HepG2 (cell line): ENCODE data around the gene ASIC3. TPM values are rescaled to one million over a fixed set of nuclear protein-coding genes. Genes with fewer than 3 reads are reported as not detected.

Experiments
- ATAC-seq: fragments of 200-7000 bp; cut with Tn5 transposase; 3 replicates; pipeline ENCODE4 v1.9.1; 2020; ENCODE audit warnings: mild to moderate bottlenecking, moderate library complexity
- BruUV-seq: library from RNA; stranded (reverse); fragments of 400-500 nt; replicated peaks from 2 replicates; lab custom pipeline; 2021; lab: Mats Ljungman, UMichigan
- CTCF ChIA-PET: fragments of 300-600 bp; formaldehyde crosslinking; extraction: SDS; loops from one replicate; lab custom pipeline; 2021; ENCODE audit warnings: low total read pairs, inconsistent platforms, low intra/inter-chr PET ratio; lab: Yijun Ruan, JAX
- POLR2A ChIA-PET: fragments of 350-600 bp; sonication (Branson Sonifier 250); formaldehyde crosslinking; loops from one replicate; lab custom pipeline; 2020; ENCODE audit warnings: antibody characterized with exemption, inconsistent platforms; lab: Yijun Ruan, JAX
- DNase-seq: peaks from one replicate; pipeline ENCODE4 v3.0.0-alpha.2; 2015; ENCODE audit warnings: low spot score
- FAIRE-seq: peaks from 3 replicates; lab custom pipeline; 2011; peaks lifted over from hg19 to GRCh38; lab: Jason Lieb, UNC
- H2AFZ ChIP-seq: one replicate; pipeline ENCODE4 v1.6.1; 2011; ENCODE audit warnings: low read length, inconsistent platforms
- H3K27ac ChIP-seq: fragments of 300-600 bp; 3 replicates; pipeline ENCODE4 v1.8.0; 2011; ENCODE audit warnings: mixed run types, mild to moderate bottlenecking, mixed read lengths, low read length, inconsistent platforms; ENCODE audit not compliant: insufficient read depth; ENCODE audit errors: extremely low read length
- H3K27me3 ChIP-seq, 2 experiments: fragments of 200-600 bp in 1 of 2; 2 replicates in 1 of 2; 3 replicates in 1 of 2; pipeline versions ENCODE4 v1.6.0 to v1.8.0; 2011; ENCODE audit warnings: low read length in 2 of 2, mild to moderate bottlenecking in 2 of 2, moderate library complexity in 2 of 2, inconsistent platforms in 1 of 2; ENCODE audit not compliant: insufficient read depth in 2 of 2, control insufficient read depth in 1 of 2
- H3K36me3 ChIP-seq, 2 experiments: fragments of 200-600 bp in 1 of 2; replicated peaks in 1 of 2; 2 replicates in 1 of 2; 3 replicates in 1 of 2; pipeline versions ENCODE4 v1.5.1 to v1.8.0; 2011; ENCODE audit warnings: low read length in 2 of 2, inconsistent platforms in 1 of 2; ENCODE audit not compliant: insufficient read depth in 2 of 2, control insufficient read depth in 1 of 2
- H3K4me1 ChIP-seq: 2 replicates; pipeline ENCODE4 v1.5.1; 2012; ENCODE audit warnings: low read length, inconsistent platforms; ENCODE audit not compliant: insufficient read depth
- H3K4me2 ChIP-seq: 2 replicates; pipeline ENCODE4 v1.6.0; 2011; ENCODE audit warnings: low read depth, low read length, inconsistent platforms
- H3K4me3 ChIP-seq, 3 experiments: fragments of 200-600 bp in 1 of 3; sonication (generic), shearing (Covaris generic) in 1 of 3; replicated peaks in 1 of 3; 2 replicates each; pipeline ENCODE4 v1.5.1; 2011 to 2016; ENCODE audit warnings: low read length in 3 of 3, inconsistent platforms in 2 of 3, low read depth in 2 of 3, mild to moderate bottlenecking in 2 of 3, control low read depth in 1 of 3, mixed read lengths in 1 of 3; ENCODE audit not compliant: insufficient read depth in 1 of 3
- H3K79me2 ChIP-seq: one replicate; pipeline ENCODE4 v1.6.1; 2011; ENCODE audit warnings: low read length, inconsistent platforms; ENCODE audit not compliant: insufficient read depth
- H3K9ac ChIP-seq: 2 replicates; pipeline ENCODE4 v1.6.0; 2011; ENCODE audit warnings: mild to moderate bottlenecking, low read depth, low read length, inconsistent platforms; ENCODE audit not compliant: insufficient read depth
- H3K9me3 ChIP-seq: 2 replicates; pipeline ENCODE4 v1.5.1; 2012; ENCODE audit warnings: mild to moderate bottlenecking, low read length
- H4K20me1 ChIP-seq: 2 replicates; pipeline ENCODE4 v1.6.0; 2011; ENCODE audit warnings: inconsistent platforms, mild to moderate bottlenecking, low read length, moderate library complexity; ENCODE audit not compliant: insufficient read depth
- KLF16 ChIP-seq, 2 experiments: sonication (generic) in 1 of 2; formaldehyde crosslinking in 1 of 2; IDR thresholded peaks; 2 replicates each; pipeline versions ENCODE4 v1.6.1 to v1.8.0; 2016 to 2023; ENCODE audit warnings: missing genetic modification reagents in 2 of 2, missing compliant biosample characterization in 1 of 2
- WGBS: methylation state at CpG from one replicate; pipeline ENCODE4 v1.1.6; 2017; ENCODE audit warnings: low lambda C conversion rate; 5-methylcytosine and 5-hydroxymethylcytosine counted together
- in situ Hi-C: cut with HindIII; loops from 2 replicates; pipeline ENCODE4 v1.10.0; 2017; ENCODE audit warnings: low pct_unique_long_range_greater_than_20kb; ENCODE audit not compliant: extremely low pct_ligation_motif_present
- intact Hi-C: fragments of 100-400 bp; cut with micrococcal nuclease; formaldehyde crosslinking; loops from one replicate; pipeline ENCODE4 v1.10.0; 2022; ENCODE audit not compliant: unreplicated experiment
- polyA plus RNA-seq, 8 experiments: library from polyadenylated mRNA; depleted of rRNA in 3 of 8; stranded (reverse) in 7 of 8; unstranded in 1 of 8; fragments of >200 nt; fragmentation: Illumina TruSeq in 4 of 8; extraction: Trizol in 4 of 8; gene quantifications; 2 replicates each; pipeline versions ENCODE4 v1.2.1 to v1.2.3, GENCODE V29; 2011 to 2016; ENCODE audit warnings: low read depth in 4 of 8, missing spikeins in 1 of 8, mixed read lengths in 1 of 8; ENCODE audit not compliant: insufficient read depth in 1 of 8
- total RNA-seq, 5 experiments: library from RNA; depleted of rRNA; stranded (reverse); fragments of >200 nt; fragmentation: Illumina TruSeq; extraction: Trizol; gene quantifications; 2 replicates each; pipeline ENCODE4 v1.2.3, GENCODE V29; 2016; ENCODE audit warnings: low read depth in 1 of 5
- TF ChIP-seq, protein P1 (sequence below): sonication (generic); formaldehyde crosslinking; IDR thresholded peaks from 2 replicates; pipeline ENCODE4 v1.4.0; 2020; ENCODE audit warnings: mild to moderate bottlenecking, missing genetic modification reagents

Gene ASIC3
- total and polyA plus RNA-seq, 2 of the 13 experiments (the other 11 are each of a cell fraction or from before 2014, with no cell fraction given) = 0.51 TPM; not detected in 1

DNA sequence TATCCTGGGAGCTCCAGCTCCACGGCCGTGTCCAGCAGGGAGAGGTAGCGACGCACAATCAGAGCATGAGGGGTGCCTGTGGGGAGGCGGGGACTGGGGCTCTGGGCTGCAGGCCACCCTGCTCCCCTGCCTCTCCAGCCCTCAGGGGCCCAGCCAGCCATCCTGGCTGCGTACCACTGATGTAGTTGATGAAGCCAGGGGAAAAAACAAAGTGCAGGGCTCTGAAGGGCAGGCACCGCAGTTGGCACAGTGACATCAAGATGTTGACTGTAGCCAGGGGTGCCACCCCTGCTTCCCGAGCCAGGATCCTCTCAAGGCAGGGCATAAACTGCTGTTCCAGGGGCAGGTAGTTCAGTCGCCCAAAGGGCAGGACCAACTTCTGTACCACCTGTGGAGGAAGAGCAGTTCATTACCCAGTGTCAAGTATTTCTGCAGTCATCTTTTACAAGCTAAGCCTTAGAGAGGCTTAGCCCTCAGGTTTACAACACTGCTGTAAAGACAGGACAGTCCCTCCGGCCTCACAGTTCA, 29.4 kb downstream of the ASIC3 start:
- ATAC-seq (no peak), DNase-seq (no peak), FAIRE-seq (no peak)
- in situ Hi-C loops (no loop called here), intact Hi-C loops (no loop called here)
- Histone ChIP-seq H4K20me1 (no peaks in the 10 kb centered on the region), H3K4me3 (no peak overlapping the region), H3K9ac (no peak overlapping the region), H3K36me3 (peaks cover 11 to 28% of the 10 kb centered on the region in 2 experiments), H3K27me3 (no peaks in the 10 kb centered on the region; a peak in 1 of 5 replicates), H3K4me1 (peaks cover 23% of the 10 kb centered on the region), H3K27ac (no peak overlapping the region), H3K9me3 (no peaks in the 10 kb centered on the region), H2AFZ (no peak overlapping the region), H3K4me2 (no peak overlapping the region), H3K79me2 (peaks cover 33% of the 10 kb centered on the region)
- ChIA-PET CTCF (no interaction called here), POLR2A (interaction anchor here (1.0 to 5.4 kb wide), 5 partner anchors 10 to 49 kb away, joined by 3 to 60 read pairs (median 4); partner anchors contain the start of genes ABCB8 and SLC4A2)
- WGBS = 90% methylated on average over 9 of the region's 10 CpGs
- no TSS peak for BruUV-seq
- TF ChIP-seq, protein P1, sequence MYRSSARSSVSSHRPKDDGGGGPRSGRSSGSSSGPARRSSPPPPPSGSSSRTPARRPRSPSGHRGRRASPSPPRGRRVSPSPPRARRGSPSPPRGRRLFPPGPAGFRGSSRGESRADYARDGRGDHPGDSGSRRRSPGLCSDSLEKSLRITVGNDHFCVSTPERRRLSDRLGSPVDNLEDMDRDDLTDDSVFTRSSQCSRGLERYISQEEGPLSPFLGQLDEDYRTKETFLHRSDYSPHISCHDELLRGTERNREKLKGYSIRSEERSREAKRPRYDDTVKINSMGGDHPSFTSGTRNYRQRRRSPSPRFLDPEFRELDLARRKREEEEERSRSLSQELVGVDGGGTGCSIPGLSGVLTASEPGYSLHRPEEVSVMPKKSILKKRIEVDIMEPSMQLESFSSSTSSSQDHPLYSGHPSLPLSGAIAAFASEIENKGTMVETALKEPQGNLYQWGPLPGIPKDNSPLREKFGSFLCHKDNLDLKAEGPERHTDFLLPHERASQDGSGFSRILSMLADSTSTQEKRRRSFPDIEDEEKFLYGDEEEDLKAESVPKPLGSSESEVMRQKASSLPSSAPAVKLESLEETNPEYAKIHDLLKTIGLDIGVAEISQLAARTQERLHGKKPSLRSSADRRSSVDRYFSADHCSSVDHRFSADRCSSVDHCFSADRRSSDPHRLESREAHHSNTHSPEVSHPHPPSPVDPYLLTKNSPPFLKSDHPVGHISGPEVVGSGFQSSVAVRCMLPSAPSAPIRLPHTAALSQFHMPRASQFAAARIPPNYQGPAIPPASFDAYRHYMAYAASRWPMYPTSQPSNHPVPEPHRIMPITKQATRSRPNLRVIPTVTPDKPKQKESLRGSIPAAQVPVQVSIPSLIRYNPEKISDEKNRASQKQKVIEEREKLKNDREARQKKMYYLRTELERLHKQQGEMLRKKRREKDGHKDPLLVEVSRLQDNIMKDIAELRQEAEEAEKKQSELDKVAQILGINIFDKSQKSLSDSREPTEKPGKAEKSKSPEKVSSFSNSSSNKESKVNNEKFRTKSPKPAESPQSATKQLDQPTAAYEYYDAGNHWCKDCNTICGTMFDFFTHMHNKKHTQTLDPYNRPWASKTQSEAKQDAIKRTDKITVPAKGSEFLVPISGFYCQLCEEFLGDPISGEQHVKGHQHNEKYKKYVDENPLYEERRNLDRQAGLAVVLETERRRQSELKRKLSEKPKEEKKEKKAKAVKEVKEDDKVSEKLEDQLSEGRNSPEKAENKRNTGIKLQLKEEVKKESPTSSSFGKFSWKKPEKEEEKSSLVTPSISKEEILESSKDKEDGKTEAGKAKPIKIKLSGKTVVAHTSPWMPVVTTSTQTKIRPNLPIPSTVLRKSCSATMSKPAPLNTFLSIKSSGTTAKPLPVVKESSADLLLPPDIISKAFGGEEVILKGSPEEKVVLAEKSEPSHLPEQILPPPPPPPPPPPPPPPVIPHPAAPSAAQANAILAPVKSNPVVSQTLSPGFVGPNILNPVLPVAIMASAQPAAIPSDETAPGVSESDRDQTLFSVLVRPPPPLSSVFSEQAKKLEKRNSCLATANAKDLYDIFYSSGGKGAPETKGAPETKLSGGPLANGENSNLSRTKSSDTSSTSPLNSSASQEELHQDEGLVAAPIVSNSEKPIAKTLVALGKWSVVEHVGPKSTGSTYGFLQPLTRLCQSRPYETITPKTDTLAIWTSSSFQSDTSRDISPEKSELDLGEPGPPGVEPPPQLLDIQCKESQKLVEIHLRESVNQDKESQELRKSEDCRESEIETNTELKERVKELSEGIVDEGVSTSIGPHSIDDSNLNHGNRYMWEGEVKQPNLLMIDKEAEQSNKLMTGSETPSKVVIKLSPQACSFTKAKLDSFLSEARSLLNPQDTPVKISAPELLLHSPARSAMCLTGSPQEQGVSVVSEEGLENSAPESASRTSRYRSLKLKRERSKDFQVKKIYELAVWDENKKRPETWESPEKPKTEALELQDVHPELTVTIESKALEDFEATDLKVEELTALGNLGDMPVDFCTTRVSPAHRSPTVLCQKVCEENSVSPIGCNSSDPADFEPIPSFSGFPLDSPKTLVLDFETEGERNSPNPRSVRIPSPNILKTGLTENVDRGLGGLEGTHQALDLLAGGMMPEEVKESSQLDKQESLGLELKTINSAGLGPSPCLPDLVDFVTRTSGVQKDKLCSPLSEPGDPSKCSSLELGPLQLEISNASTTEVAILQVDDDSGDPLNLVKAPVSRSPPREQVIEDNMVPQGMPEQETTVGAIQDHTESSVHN = 0 out of 2 replicates have a peak, but pooled peaks have one; percentile 66
- TF ChIP-seq KLF16 (CRISPR knock-in tag; IDR thresholded peaks at IDR 0.05) = no peak
